Uterus (tissue), 2 donors: ENCODE results near the gene MAP1LC3C.

Experiments used
- CTCF ChIP-seq, 4 experiments: fragments of 200-600 bp in 2 of 4; fragments of 450-650 bp in 2 of 4; sonication (generic) in 2 of 4; IDR thresholded peaks; one replicate each; pipeline ENCODE4 v1.5.1; 2016 to 2019; ENCODE audit warnings: antibody characterized with exemption in 4 of 4, mild to moderate bottlenecking in 2 of 4, moderate library complexity in 1 of 4
- POLR2A ChIP-seq, 2 donors: fragments of 450-650 bp; IDR thresholded peaks; one replicate each; pipeline ENCODE4 v1.6.1; 2016; ENCODE audit warnings: antibody characterized with exemption in 2 of 2, mild to moderate bottlenecking in 1 of 2, moderate library complexity in 1 of 2

- TF ChIP-seq POLR2A (IDR thresholded peaks at IDR 0.05): no peak
- TF ChIP-seq CTCF (IDR thresholded peaks at IDR 0.05): peak; percentile 23 to 58 (median 30)
Measured at GRCh38 chr1:242017580-242018233, 18.8 kb upstream of the MAP1LC3C start.
